ENCODE measurements around the gene PRPF38B. TPM values are rescaled to one million over a fixed set of nuclear protein-coding genes. Genes with fewer than 3 reads are reported as not detected.

Gene PRPF38B
- total RNA-seq, 1 donor from 2014 or later: 52.2 TPM

GRCh38 chr1:108703939-108704338 is 11.8 kb downstream of the PRPF38B start:
- Mint-ChIP-seq H3K27ac (ENCODE audit: unreplicated experiment) (no peak overlapping the region), H3K9me3 (ENCODE audit: unreplicated experiment) (peaks cover 3% of the 10 kb centered on the region), H3K4me3 (ENCODE audit: unreplicated experiment) (no peak overlapping the region), H3K4me1 (ENCODE audit: low read depth, unreplicated experiment) (no peaks in the 10 kb centered on the region), H3K36me3 (ENCODE audit: unreplicated experiment) (no peaks in the 10 kb centered on the region), H3K27me3 (ENCODE audit: unreplicated experiment) (no peaks in the 10 kb centered on the region)
- no peak for DNase-seq
- TF ChIP-seq CTCF (IDR thresholded peaks at IDR 0.05; ENCODE audit: partially characterized antibody, unreplicated experiment): no peak

- no peak overlapping the region for H3K27ac Mint-ChIP-seq (ENCODE audit: unreplicated experiment)
- H3K4me3 Mint-ChIP-seq (ENCODE audit: unreplicated experiment): no peak overlapping the region
- H3K4me1 Mint-ChIP-seq (ENCODE audit: low read depth, unreplicated experiment): no peaks in the 10 kb centered on the region
- DNase-seq: no peak
- no peaks in the 10 kb centered on the region for H3K36me3 Mint-ChIP-seq (ENCODE audit: unreplicated experiment)
- H3K9me3 Mint-ChIP-seq (ENCODE audit: unreplicated experiment): peaks cover 3% of the 10 kb centered on the region
- no peak for TF ChIP-seq CTCF (IDR thresholded peaks at IDR 0.05; ENCODE audit: partially characterized antibody, unreplicated experiment)
- H3K27me3 Mint-ChIP-seq (ENCODE audit: unreplicated experiment): no peaks in the 10 kb centered on the region
These were observed 12.4 kb downstream of the PRPF38B start for GRCh38 chr1:108704496-108704895.

- no peak overlapping the region for H3K4me3 Mint-ChIP-seq (ENCODE audit: unreplicated experiment)
- H3K9me3 Mint-ChIP-seq (ENCODE audit: unreplicated experiment): peaks cover 3% of the 10 kb centered on the region
- H3K27me3 Mint-ChIP-seq (ENCODE audit: unreplicated experiment): no peaks in the 10 kb centered on the region
- no peak for TF ChIP-seq CTCF (IDR thresholded peaks at IDR 0.05; ENCODE audit: partially characterized antibody, unreplicated experiment)
- H3K36me3 Mint-ChIP-seq (ENCODE audit: unreplicated experiment): no peaks in the 10 kb centered on the region
- DNase-seq: no peak
- H3K4me1 Mint-ChIP-seq (ENCODE audit: low read depth, unreplicated experiment): no peaks in the 10 kb centered on the region
- H3K27ac Mint-ChIP-seq (ENCODE audit: unreplicated experiment): no peak overlapping the region
These were observed 14.5 kb downstream of the PRPF38B start for GRCh38 chr1:108706643-108707042.

- H3K36me3 Mint-ChIP-seq (ENCODE audit: unreplicated experiment): no peaks in the 10 kb centered on the region
- no peak overlapping the region for H3K4me3 Mint-ChIP-seq (ENCODE audit: unreplicated experiment)
- H3K27me3 Mint-ChIP-seq (ENCODE audit: unreplicated experiment): no peaks in the 10 kb centered on the region
- no peak for DNase-seq
- H3K4me1 Mint-ChIP-seq (ENCODE audit: low read depth, unreplicated experiment): no peaks in the 10 kb centered on the region
- peaks cover 3% of the 10 kb centered on the region for H3K9me3 Mint-ChIP-seq (ENCODE audit: unreplicated experiment)
- H3K27ac Mint-ChIP-seq (ENCODE audit: unreplicated experiment): no peak overlapping the region
- no peak for TF ChIP-seq CTCF (IDR thresholded peaks at IDR 0.05; ENCODE audit: partially characterized antibody, unreplicated experiment)
These were observed 16.9 kb downstream of the PRPF38B start for GRCh38 chr1:108708691-108709660.

GRCh38 chr1:108712606-108713150 is 20.6 kb downstream of the PRPF38B start, which contains the start of gene FNDC7:
FNDC7 (plus strand) TSS chr1:108712908; CDS start chr1:108712934, 26 bp downstream.
- no peak for TF ChIP-seq CTCF (IDR thresholded peaks at IDR 0.05; ENCODE audit: partially characterized antibody, unreplicated experiment)
- no peak within 1 kb of the TSS for H3K27ac Mint-ChIP-seq (ENCODE audit: unreplicated experiment)
- H3K4me3 Mint-ChIP-seq (ENCODE audit: unreplicated experiment): no peak within 1 kb of the TSS
- H3K4me1 Mint-ChIP-seq (ENCODE audit: low read depth, unreplicated experiment): no peaks in the 10 kb centered on the region
- no peak for DNase-seq
- H3K9me3 Mint-ChIP-seq (ENCODE audit: unreplicated experiment): no peaks in the 10 kb centered on the region
- no peaks in the 10 kb centered on the region for H3K36me3 Mint-ChIP-seq (ENCODE audit: unreplicated experiment)
- H3K27me3 Mint-ChIP-seq (ENCODE audit: unreplicated experiment): peaks cover 2% of the 10 kb centered on the region
